Ishikawa (cell line): ENCODE measurements around the gene CEACAM21.

ENCODE experiments used
- CEBPB ChIP-seq: IDR thresholded peaks from 2 replicates; pipeline ENCODE4 v1.6.1; 2012
- CREB1 ChIP-seq: IDR thresholded peaks from 2 replicates; pipeline ENCODE4 v1.6.1; 2012; ENCODE audit warnings: low read depth
- EGR1 ChIP-seq: IDR thresholded peaks from 2 replicates; pipeline ENCODE4 v1.6.1; 2012
- EP300 ChIP-seq: IDR thresholded peaks from 2 replicates; pipeline ENCODE4 v1.6.1; 2012; ENCODE audit warnings: borderline replicate concordance
- FOXM1 ChIP-seq: IDR thresholded peaks from 2 replicates; pipeline ENCODE4 v1.6.1; 2012; ENCODE audit warnings: low read depth, borderline replicate concordance
- MAX ChIP-seq: IDR thresholded peaks from 2 replicates; pipeline ENCODE4 v1.6.1; 2012
- NFIC ChIP-seq: IDR thresholded peaks from 2 replicates; pipeline ENCODE4 v1.6.1; 2012
- RAD21 ChIP-seq: IDR thresholded peaks from 2 replicates; pipeline ENCODE4 v1.6.1; 2012; ENCODE audit warnings: low read depth
- REST ChIP-seq: IDR thresholded peaks from 2 replicates; pipeline ENCODE4 v1.6.1; 2012; ENCODE audit warnings: low read depth, mild to moderate bottlenecking
- TAF1 ChIP-seq: IDR thresholded peaks from 2 replicates; pipeline ENCODE4 v1.6.1; 2012; ENCODE audit warnings: low read depth, mild to moderate bottlenecking
- TCF12 ChIP-seq: IDR thresholded peaks from 2 replicates; pipeline ENCODE4 v1.6.1; 2012; ENCODE audit warnings: low read depth
- TEAD4 ChIP-seq: IDR thresholded peaks from 2 replicates; pipeline ENCODE4 v1.6.1; 2012
- USF1 ChIP-seq: IDR thresholded peaks from 2 replicates; pipeline ENCODE4 v1.6.1; 2012
- YY1 ChIP-seq: IDR thresholded peaks from 2 replicates; pipeline ENCODE4 v1.6.1; 2012; ENCODE audit warnings: low read depth
- ZBTB7A ChIP-seq: IDR thresholded peaks from 2 replicates; pipeline ENCODE4 v1.6.1; 2012; ENCODE audit warnings: low read depth

CEACAM21 gene

GRCh38 chr19:41617941-41618730 lies 42.2 kb downstream of the CEACAM21 start:
- no peak for TF ChIP-seq USF1
- TF ChIP-seq MAX, result no peak
- no peak for TF ChIP-seq TEAD4
- no peak for TF ChIP-seq TAF1
- TF ChIP-seq EP300, result no peak
- no peak for TF ChIP-seq FOXM1
- no peak for TF ChIP-seq REST
- no peak for TF ChIP-seq TCF12
- TF ChIP-seq NFIC, result no peak
- no peak for TF ChIP-seq YY1
- no peak for TF ChIP-seq CEBPB
- TF ChIP-seq ZBTB7A, result no peak
- TF ChIP-seq EGR1, result no peak
- no peak for TF ChIP-seq CREB1
- TF ChIP-seq RAD21, result no peak

GRCh38 chr19:41619018-41619556 lies 43.1 kb downstream of the CEACAM21 start:
- no peak for TF ChIP-seq FOXM1
- TF ChIP-seq CEBPB, result no peak
- no peak for TF ChIP-seq ZBTB7A
- no peak for TF ChIP-seq EGR1
- no peak for TF ChIP-seq EP300
- TF ChIP-seq TAF1, result no peak
- TF ChIP-seq YY1, result no peak
- TF ChIP-seq REST, result no peak
- TF ChIP-seq RAD21, result no peak

- TF ChIP-seq FOXM1 (no peak), RAD21 (no peak), CEBPB (no peak), TEAD4 (no peak), NFIC (no peak), USF1 (no peak)
Measured at GRCh38 chr19:41620171-41620570, 44.2 kb downstream of the CEACAM21 start.

- no peak for TF ChIP-seq MAX
- no peak for TF ChIP-seq TEAD4
- no peak for TF ChIP-seq RAD21
- TF ChIP-seq EGR1, result no peak
- TF ChIP-seq USF1, result no peak
- TF ChIP-seq FOXM1, result no peak
- TF ChIP-seq ZBTB7A, result no peak
- TF ChIP-seq YY1, result no peak
- no peak for TF ChIP-seq NFIC
- no peak for TF ChIP-seq TCF12
- no peak for TF ChIP-seq TAF1
Measured at GRCh38 chr19:41621226-41621625, 45.3 kb downstream of the CEACAM21 start.

GRCh38 chr19:41621654-41622053 lies 45.7 kb downstream of the CEACAM21 start:
- TF ChIP-seq MAX, result no peak
- no peak for TF ChIP-seq CREB1
- TF ChIP-seq TCF12, result no peak
- TF ChIP-seq YY1, result no peak
- TF ChIP-seq FOXM1, result no peak
- no peak for TF ChIP-seq ZBTB7A
- no peak for TF ChIP-seq USF1
- TF ChIP-seq RAD21, result no peak
- no peak for TF ChIP-seq CEBPB
- TF ChIP-seq NFIC, result no peak
- no peak for TF ChIP-seq EP300
- TF ChIP-seq TAF1, result no peak
- no peak for TF ChIP-seq TEAD4
- no peak for TF ChIP-seq EGR1
